ENCODE results near the gene RPP25L. TPM values are rescaled to one million over a fixed set of nuclear protein-coding genes. Genes with fewer than 3 reads are reported as not detected.
A peak's percentile ranks its signal among the peaks of the same experiment; 100 is the strongest.

Gene RPP25L
- total RNA-seq, 2 donors from 2014 or later, result 8.6 to 16.9 TPM

DNA sequence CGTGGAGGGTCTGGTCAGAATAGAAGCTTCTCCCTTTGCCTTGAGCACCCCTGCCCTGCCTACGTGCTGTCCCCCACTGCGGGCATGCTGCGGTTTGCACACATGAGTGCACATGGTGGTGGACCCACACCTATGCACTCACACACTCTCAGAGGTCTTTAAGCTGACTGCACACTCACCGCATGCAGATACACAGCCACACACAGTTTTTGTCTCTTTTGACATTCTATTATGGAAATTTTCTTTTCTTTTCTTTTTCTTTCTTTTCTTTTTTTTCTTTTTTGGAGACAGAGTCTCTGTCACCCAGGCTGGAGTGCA lies 17.6 kb upstream of the RPP25L start:
- DNase-seq (no peak), ATAC-seq (no peak)
- Histone ChIP-seq H3K4me3 (no peak overlapping the region), H3K27ac (no peak overlapping the region), H3K36me3 (replicated peaks in 1 of 2; ENCODE audit: insufficient read depth in 1 of 2, low read depth in 2 of 2) (no peaks in the 10 kb centered on the region), H3K4me1 (peaks cover 12% of the 10 kb centered on the region), H3K9me3 (no peaks in the 10 kb centered on the region), H3K27me3 (peaks cover 0 to 22% of the 10 kb centered on the region in 2 donors)
- TF ChIP-seq POLR2A (IDR thresholded peaks at IDR 0.05), result no peak
- TF ChIP-seq, protein P1, sequence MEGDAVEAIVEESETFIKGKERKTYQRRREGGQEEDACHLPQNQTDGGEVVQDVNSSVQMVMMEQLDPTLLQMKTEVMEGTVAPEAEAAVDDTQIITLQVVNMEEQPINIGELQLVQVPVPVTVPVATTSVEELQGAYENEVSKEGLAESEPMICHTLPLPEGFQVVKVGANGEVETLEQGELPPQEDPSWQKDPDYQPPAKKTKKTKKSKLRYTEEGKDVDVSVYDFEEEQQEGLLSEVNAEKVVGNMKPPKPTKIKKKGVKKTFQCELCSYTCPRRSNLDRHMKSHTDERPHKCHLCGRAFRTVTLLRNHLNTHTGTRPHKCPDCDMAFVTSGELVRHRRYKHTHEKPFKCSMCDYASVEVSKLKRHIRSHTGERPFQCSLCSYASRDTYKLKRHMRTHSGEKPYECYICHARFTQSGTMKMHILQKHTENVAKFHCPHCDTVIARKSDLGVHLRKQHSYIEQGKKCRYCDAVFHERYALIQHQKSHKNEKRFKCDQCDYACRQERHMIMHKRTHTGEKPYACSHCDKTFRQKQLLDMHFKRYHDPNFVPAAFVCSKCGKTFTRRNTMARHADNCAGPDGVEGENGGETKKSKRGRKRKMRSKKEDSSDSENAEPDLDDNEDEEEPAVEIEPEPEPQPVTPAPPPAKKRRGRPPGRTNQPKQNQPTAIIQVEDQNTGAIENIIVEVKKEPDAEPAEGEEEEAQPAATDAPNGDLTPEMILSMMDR (IDR thresholded peaks at IDR 0.05), result no peak
- intact Hi-C loops (cut with DNase I), result no loop called here
- 22 to 26% methylated on average over 5 of the region's 5 CpGs for whole genome bisulfite sequencing, 2 donors

DNA sequence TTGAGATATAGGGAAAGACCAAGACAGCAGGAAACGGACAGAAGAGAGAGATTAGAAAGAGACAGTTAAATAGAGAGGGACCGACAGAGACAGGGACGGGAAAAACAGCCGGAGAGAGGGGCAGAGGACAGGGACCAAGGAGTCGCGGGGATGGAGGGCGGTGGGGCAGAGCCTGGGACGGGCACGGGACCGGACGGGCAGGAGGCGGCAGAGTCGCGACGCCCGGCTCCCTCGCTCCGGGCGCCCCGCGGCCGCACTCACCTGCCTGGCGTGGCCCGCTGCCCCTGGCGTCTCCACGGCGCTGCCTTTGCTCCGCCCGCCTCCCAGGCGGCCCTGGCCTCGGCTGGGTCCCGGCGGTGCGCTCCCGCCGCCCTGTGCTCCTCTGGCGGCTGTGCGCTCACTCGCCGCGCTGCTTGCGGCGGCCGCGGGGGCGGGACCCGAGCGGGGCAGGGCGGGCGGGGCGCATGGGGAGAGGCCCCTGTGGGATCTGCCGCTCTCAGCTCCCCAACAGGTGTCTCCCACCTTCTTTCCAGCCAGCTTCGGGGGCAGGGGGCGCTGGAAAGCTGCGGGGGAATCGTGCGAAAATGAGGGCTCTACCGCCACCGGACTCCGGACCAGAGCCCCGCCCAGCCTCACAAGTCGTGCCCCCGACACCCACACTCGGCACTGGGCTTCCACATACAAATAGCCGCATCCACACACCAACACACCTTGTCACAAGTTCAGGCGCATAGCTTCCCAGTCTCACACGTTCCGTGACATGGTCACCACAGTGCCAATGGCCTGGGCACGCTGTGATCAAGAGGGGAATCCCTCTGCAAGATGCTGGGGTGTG lies 17.0 kb upstream of the RPP25L start, which contains the start of gene ARID3C:
Gene ARID3C (minus strand): TSS at position 411 of the 835 bp plus-strand sequence. CDS start 1,052 bp downstream, outside the sequence.
- ATAC-seq (peak; percentile 88), DNase-seq (peak; percentile 49 to 71 (median 56))
- WGBS, 2 donors, result 1 to 3% methylated on average over 18 to 69 of the region's 69 CpGs
- no peaks in the 10 kb centered on the region for H3K9me3 ChIP-seq
- TF ChIP-seq, protein P1 (IDR thresholded peaks at IDR 0.05), result peak in 1 of 7 experiments; percentile 13
- no peak for TF ChIP-seq POLR2A (IDR thresholded peaks at IDR 0.05)
- intact Hi-C loops (cut with DNase I), result no loop called here
- no peak within 1 kb of the TSS for H3K27ac ChIP-seq
- H3K4me3 ChIP-seq, result no peak within 1 kb of the TSS
- H3K27me3 ChIP-seq, result peaks cover 0 to 26% of the 10 kb centered on the region in 2 donors
- no peaks in the 10 kb centered on the region for H3K36me3 ChIP-seq (replicated peaks in 1 of 2; ENCODE audit: insufficient read depth in 1 of 2, low read depth in 2 of 2)
- peaks cover 12% of the 10 kb centered on the region for H3K4me1 ChIP-seq

DNA sequence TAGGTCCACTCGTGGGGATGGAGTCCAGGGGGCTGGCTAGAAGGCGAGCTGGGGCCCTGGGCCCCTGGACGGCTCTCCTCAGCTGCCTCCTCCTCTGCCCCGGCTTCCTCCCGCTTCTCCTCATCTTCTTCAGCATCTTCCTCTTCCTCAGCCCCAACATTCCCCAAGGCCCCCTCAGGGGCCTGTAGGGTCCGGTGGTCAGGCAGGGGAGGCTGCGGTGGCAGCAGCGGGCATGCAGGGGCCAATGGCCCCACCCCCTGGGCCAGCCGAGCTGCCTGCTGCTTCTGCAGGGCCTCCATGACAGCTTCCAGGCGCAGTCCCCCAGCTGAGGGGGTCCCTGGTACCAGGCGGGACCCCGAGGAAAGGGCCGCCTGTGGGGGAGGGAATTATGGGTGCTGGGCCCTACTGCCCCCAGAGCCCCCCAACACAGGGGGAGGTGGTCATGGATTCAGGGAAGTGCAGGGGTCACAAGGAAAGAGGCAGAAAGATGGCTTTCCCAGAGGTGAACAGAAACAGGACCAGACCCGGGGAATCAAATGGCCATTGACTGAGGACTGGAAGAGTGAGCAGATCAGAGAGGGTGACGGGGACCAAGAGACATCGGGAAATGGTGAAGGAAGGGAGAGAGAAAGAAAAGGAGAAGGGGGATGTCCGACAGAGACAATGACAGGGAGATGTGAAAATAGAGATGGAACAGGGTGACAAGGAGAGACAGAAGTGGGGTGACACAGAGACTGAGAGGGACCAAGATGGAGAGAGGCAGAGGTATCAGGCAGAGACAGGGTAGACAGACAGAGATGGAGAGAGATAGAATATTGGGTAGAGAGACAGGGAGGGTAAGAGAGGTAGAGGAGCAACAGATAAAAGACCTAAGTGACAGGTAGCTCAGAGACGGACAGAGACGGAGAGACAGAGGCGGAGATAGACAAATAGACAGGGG lies 16.1 kb upstream of the RPP25L start:
- TF ChIP-seq POLR2A (IDR thresholded peaks at IDR 0.05), result no peak
- TF ChIP-seq, protein P1 (IDR thresholded peaks at IDR 0.05), result no peak
- no peak for ATAC-seq

DNA sequence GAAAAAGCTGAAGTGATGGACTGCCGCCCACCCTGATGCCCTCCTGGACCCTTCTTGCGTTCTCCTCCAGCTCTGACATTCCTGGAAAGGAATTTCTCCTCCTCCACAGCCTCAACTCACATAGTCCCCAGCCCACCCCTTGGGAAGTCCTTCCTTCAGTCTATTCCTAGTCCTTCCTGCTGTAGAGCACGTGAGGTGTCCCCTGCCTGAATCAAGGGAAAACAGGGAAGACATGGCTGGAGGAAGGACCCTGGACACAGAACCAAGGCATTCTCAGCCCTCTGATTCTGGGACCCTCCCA lies 13.2 kb upstream of the RPP25L start:
- Histone ChIP-seq H3K4me3 (no peak overlapping the region), H3K4me1 (peaks cover 19% of the 10 kb centered on the region), H3K27ac (no peak overlapping the region), H3K27me3 (peaks cover 0 to 35% of the 10 kb centered on the region in 2 donors), H3K36me3 (replicated peaks in 1 of 2; ENCODE audit: insufficient read depth in 1 of 2, low read depth in 2 of 2) (no peaks in the 10 kb centered on the region), H3K9me3 (no peaks in the 10 kb centered on the region)
- TF ChIP-seq POLR2A (IDR thresholded peaks at IDR 0.05), result no peak
- TF ChIP-seq, protein P1 (IDR thresholded peaks at IDR 0.05), result no peak
- DNase-seq (no peak), ATAC-seq (no peak)
- intact Hi-C loops (cut with DNase I), result no loop called here
- 74% methylated on average over 3 of the region's 3 CpGs for WGBS, 2 donors

More for the DNA sequence above, 16.1 kb upstream of the RPP25L start:
- H3K27me3 ChIP-seq, result peaks cover 0 to 35% of the 10 kb centered on the region in 2 donors
- 29 to 32% methylated on average over 19 to 20 of the region's 20 CpGs for WGBS, 2 donors
- H3K4me3 ChIP-seq, result no peak overlapping the region
- no peaks in the 10 kb centered on the region for H3K9me3 ChIP-seq
- DNase-seq, result no peak
- intact Hi-C loops (cut with DNase I), result no loop called here
- H3K27ac ChIP-seq, result no peak overlapping the region
- H3K36me3 ChIP-seq (replicated peaks in 1 of 2; ENCODE audit: insufficient read depth in 1 of 2, low read depth in 2 of 2), result no peaks in the 10 kb centered on the region
- peaks cover 12% of the 10 kb centered on the region for H3K4me1 ChIP-seq
